ENCODE measurements around the gene DEUP1.

Gene DEUP1

DNA sequence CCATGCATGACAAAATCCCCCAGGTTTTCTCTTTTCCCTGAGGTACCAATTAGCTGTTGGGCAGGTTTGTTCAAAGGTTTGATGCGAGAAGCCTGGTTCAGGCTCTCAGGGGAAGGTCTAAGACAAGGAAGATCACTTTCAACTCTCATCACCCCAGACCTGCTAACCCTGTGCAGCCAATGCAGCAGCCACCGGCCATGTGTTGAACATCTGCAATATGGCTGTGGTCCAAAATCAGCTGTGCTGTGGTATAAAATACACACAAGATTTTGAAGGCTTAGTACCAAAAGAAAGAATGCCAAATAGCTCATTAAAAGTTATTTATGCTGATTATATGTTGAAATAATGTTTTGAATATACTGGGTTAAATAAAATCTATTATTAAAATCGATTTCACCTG is 154.2 kb downstream of the DEUP1 start:
- no peak for DNase-seq (ENCODE audit: low spot score)
- TF ChIP-seq, protein P1, sequence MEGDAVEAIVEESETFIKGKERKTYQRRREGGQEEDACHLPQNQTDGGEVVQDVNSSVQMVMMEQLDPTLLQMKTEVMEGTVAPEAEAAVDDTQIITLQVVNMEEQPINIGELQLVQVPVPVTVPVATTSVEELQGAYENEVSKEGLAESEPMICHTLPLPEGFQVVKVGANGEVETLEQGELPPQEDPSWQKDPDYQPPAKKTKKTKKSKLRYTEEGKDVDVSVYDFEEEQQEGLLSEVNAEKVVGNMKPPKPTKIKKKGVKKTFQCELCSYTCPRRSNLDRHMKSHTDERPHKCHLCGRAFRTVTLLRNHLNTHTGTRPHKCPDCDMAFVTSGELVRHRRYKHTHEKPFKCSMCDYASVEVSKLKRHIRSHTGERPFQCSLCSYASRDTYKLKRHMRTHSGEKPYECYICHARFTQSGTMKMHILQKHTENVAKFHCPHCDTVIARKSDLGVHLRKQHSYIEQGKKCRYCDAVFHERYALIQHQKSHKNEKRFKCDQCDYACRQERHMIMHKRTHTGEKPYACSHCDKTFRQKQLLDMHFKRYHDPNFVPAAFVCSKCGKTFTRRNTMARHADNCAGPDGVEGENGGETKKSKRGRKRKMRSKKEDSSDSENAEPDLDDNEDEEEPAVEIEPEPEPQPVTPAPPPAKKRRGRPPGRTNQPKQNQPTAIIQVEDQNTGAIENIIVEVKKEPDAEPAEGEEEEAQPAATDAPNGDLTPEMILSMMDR (IDR thresholded peaks at IDR 0.05; ENCODE audit: extremely low read depth, missing control alignments): no peak

DNA sequence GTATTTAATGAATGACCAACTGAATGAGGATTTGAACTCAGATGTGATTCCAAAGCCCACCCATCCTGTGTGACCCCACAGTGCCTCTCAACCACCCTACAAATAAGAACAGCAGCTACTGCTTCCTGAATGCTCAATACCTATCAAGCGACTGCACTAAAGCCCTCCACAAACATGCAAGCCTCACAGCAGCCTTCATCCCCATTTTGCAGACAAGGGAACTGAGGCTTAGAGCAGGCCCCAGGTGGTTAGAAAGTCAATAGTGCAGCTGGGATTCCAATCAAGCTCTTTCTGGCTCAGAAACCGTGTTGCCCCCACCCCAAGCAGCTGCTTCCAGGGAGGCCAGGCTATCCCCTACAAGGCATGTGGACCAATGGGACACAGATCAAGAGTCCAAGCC is 155.4 kb downstream of the DEUP1 start:
- TF ChIP-seq, protein P1 (IDR thresholded peaks at IDR 0.05; ENCODE audit: extremely low read depth, missing control alignments): no peak

DNA sequence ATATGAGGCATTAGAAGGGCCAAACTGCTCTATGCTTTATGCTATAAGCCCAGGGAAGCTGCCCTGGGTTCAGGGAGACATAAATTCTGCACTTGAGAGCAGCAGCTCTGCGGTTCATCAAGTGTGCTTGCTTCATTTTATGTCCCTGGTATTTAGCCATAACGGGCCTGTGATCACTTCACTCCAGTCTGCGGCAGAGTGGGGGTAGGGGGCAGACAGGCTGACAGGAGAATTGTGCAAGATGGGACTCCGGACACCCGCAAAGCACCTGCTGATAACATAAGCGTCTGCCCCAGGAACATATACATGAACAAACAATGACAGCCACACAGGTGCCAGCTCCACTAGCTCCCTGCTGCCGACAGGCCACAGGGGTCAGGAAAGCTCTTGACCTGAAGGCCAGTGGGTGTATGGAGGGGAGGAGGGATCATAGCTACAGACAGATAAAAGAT is 156.5 kb downstream of the DEUP1 start:
- TF ChIP-seq, protein P1 (IDR thresholded peaks at IDR 0.05; ENCODE audit: extremely low read depth, missing control alignments): no peak
- no peak for DNase-seq (ENCODE audit: low spot score)

More for the DNA sequence above, 155.4 kb downstream of the DEUP1 start:
- no peak for DNase-seq (ENCODE audit: low spot score)

Measured in GM20000 (cell line).